ENCODE results near the gene LTBP1. TPM values are rescaled to one million over a fixed set of nuclear protein-coding genes. Genes with fewer than 3 reads are reported as not detected.

LTBP1 gene
- polyA plus RNA-seq, 1 experiment = 124 TPM

- ChIA-PET POLR2A (no interaction called here), CTCF (no interaction called here)
- TF ChIP-seq CTCF (IDR thresholded peaks at IDR 0.05; ENCODE audit: insufficient read depth, low read depth, low read length) = no peak
- Histone ChIP-seq H3K4me3 (ENCODE audit: low read depth, low read length) (no peak overlapping the region), H3K27me3 (ENCODE audit: control insufficient read depth, insufficient read depth, low read length) (no peaks in the 10 kb centered on the region), H3K36me3 (ENCODE audit: control insufficient read depth, insufficient read depth, low read length) (no peaks in the 10 kb centered on the region; the same call in 1 of the 2 replicates)
- no peak for DNase-seq (ENCODE audit: low read depth)
Measured at GRCh38 chr2:32952761-32953476, 6.2 kb downstream of the LTBP1 start.

- ChIA-PET POLR2A (no interaction called here), CTCF (no interaction called here)
- no peaks in the 10 kb centered on the region for H3K27me3 ChIP-seq (ENCODE audit: control insufficient read depth, insufficient read depth, low read length)
- no peak for DNase-seq (ENCODE audit: low read depth)
- no peaks in the 10 kb centered on the region; the same call in 1 of the 2 replicates for H3K36me3 ChIP-seq (ENCODE audit: control insufficient read depth, insufficient read depth, low read length)
- H3K4me3 ChIP-seq (ENCODE audit: low read depth, low read length) = no peak overlapping the region
- no peak for TF ChIP-seq CTCF (IDR thresholded peaks at IDR 0.05; ENCODE audit: insufficient read depth, low read depth, low read length)
Measured at GRCh38 chr2:32954206-32954605, 7.5 kb downstream of the LTBP1 start.

- no peak for DNase-seq (ENCODE audit: low read depth)
- CTCF ChIA-PET = no interaction called here
- POLR2A ChIA-PET = no interaction called here
- TF ChIP-seq CTCF (IDR thresholded peaks at IDR 0.05; ENCODE audit: insufficient read depth, low read depth, low read length) = no peak
- Histone ChIP-seq H3K36me3 (ENCODE audit: control insufficient read depth, insufficient read depth, low read length) (no peaks in the 10 kb centered on the region), H3K27me3 (ENCODE audit: control insufficient read depth, insufficient read depth, low read length) (no peaks in the 10 kb centered on the region), H3K4me3 (ENCODE audit: low read depth, low read length) (no peak overlapping the region)
Measured at GRCh38 chr2:32958821-32959220, 12.1 kb downstream of the LTBP1 start.

- ChIA-PET CTCF (interaction anchor here (1.1 to 1.3 kb wide), 2 partner anchors 13 to 58 kb away, joined by 3 read pairs; no protein-coding TSS in a partner anchor), POLR2A (no interaction called here)
Measured at GRCh38 chr2:32960238-32960637, 13.5 kb downstream of the LTBP1 start.

More at GRCh38 chr2:32960238-32960637, 13.5 kb downstream of the LTBP1 start:
- TF ChIP-seq CTCF (IDR thresholded peaks at IDR 0.05; ENCODE audit: insufficient read depth, low read depth, low read length) = no peak
- no peak for DNase-seq (ENCODE audit: low read depth)
- Histone ChIP-seq H3K27me3 (ENCODE audit: control insufficient read depth, insufficient read depth, low read length) (no peaks in the 10 kb centered on the region), H3K36me3 (ENCODE audit: control insufficient read depth, insufficient read depth, low read length) (no peaks in the 10 kb centered on the region), H3K4me3 (ENCODE audit: low read depth, low read length) (no peak overlapping the region)

Data from BJ (cell line).